ENCODE measurements around the gene LYRM7. TPM values are rescaled to one million over a fixed set of nuclear protein-coding genes. Genes with fewer than 3 reads are reported as not detected.

LYRM7 gene
- total and polyA plus RNA-seq, 4 experiments from 2014 or later: 7.0 to 18.4 (median 14.1) TPM

DNA sequence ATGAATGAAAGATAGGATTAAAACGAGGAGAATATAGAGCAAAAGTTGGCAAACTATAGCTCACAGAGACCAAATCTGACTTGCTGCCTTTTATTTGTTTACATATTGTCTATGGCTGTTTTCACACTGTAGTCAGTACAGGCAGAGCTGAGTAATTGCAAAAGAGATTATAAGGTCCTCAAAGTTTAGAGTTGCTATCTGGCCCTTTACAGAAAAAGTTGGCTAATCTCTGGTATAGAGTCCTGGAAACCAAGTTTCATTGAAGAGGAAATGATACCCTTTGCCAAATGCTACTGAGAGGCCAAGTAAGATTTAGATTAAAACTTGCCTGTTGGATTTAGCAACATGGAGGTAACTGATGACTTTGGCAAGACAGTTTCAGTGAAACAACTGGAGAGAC lies 36.0 kb downstream of the LYRM7 start:
- peaks cover 2 to 7% of the 10 kb centered on the region in 2 donors for H3K36me3 Mint-ChIP-seq

DNA sequence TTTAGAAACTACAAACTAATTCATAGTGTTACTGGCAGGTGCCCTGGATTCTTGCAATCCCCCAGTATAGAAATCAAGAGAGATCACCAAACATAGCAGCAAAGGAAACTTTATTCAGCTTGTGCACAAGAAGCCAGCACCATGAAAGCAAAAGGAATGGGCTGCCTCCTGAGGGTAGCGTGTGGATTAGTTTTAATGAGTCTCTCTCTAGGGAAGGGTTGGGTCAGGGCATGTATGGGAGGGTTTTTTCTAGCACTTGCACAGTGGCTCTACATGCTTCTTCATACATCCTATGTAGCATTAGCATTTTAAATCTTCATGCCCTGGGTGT lies 38.4 kb downstream of the LYRM7 start:
- H3K9me3 Mint-ChIP-seq: no peaks in the 10 kb centered on the region
- H3K27me3 ChIP-seq (ENCODE audit: insufficient read depth, low read length): no peaks in the 10 kb centered on the region
- H3K27ac ChIP-seq (ENCODE audit: low read depth, low read length): peak overlapping the region; percentile 75
- intact Hi-C loops (cut with micrococcal nuclease): loop anchor here (1.0 to 2.0 kb wide), 5 partner anchors 16 to 173 kb away; partner anchors contain the start of gene LYRM7
- no peaks in the 10 kb centered on the region for H3K27me3 Mint-ChIP-seq
- no peaks in the 10 kb centered on the region for H3K9me3 ChIP-seq (ENCODE audit: control insufficient read depth in 1 of 2, low read length in 2 of 2)
- no peaks in the 10 kb centered on the region for H3K36me3 Mint-ChIP-seq
- peak overlapping the region; percentile 91 to 99 (median 98) for H3K27ac Mint-ChIP-seq
- no peaks in the 10 kb centered on the region for H3K36me3 ChIP-seq (ENCODE audit: insufficient read depth, low read length)
- H3K4me1 Mint-ChIP-seq: peaks cover 36 to 54% (median 46%) of the 10 kb centered on the region in 4 donors
- peaks cover 52% of the 10 kb centered on the region for H3K4me1 ChIP-seq (ENCODE audit: insufficient read depth, low read length)
- H3K4me3 Mint-ChIP-seq: peak overlapping the region; percentile 50 to 89 (median 84)
- ChIA-PET POLR2A (ENCODE audit: partially characterized antibody) (interaction anchor here (0.9 to 4.8 kb wide), 16 partner anchors 13 to 173 kb away, joined by 3 to 45 read pairs (median 5); partner anchors contain the start of gene CDC42SE2), CTCF (ENCODE audit: partially characterized antibody) (interaction anchor here (0.8 to 2.0 kb wide), 8 partner anchors 12 to 173 kb away, joined by 3 to 12 read pairs (median 4); no protein-coding TSS in a partner anchor)
- H3K4me3 ChIP-seq (ENCODE audit: low read length in 2 of 2): peak overlapping the region in 1 of 2 donors; percentile 25
- no peak for DNase-seq

More for the DNA sequence above, 36.0 kb downstream of the LYRM7 start:
- Histone ChIP-seq H3K4me1 (ENCODE audit: insufficient read depth, low read length) (peaks cover 40% of the 10 kb centered on the region), H3K4me3 (ENCODE audit: low read length in 2 of 2) (no peak overlapping the region), H3K27ac (ENCODE audit: low read depth, low read length) (no peak overlapping the region), H3K27me3 (ENCODE audit: insufficient read depth, low read length) (no peaks in the 10 kb centered on the region), H3K9me3 (ENCODE audit: control insufficient read depth in 1 of 2, low read length in 2 of 2) (no peaks in the 10 kb centered on the region), H3K36me3 (ENCODE audit: insufficient read depth, low read length) (no peaks in the 10 kb centered on the region)
- Mint-ChIP-seq H3K4me1 (peaks cover 30 to 43% (median 37%) of the 10 kb centered on the region in 4 donors), H3K27ac (peak overlapping the region in 6 of 7 donors; percentile 4 to 70 (median 48)), H3K9me3 (no peaks in the 10 kb centered on the region), H3K27me3 (no peaks in the 10 kb centered on the region), H3K4me3 (peak overlapping the region in 1 of 8 donors; percentile 8)
- ChIA-PET CTCF (ENCODE audit: partially characterized antibody) (interaction anchor here (1.2 to 1.4 kb wide), 2 partner anchors 15 to 209 kb away, joined by 3 to 5 read pairs; no protein-coding TSS in a partner anchor), POLR2A (ENCODE audit: partially characterized antibody) (interaction anchor here (0.9 to 4.8 kb wide), 4 partner anchors 46 to 64 kb away, joined by 3 to 45 read pairs (median 6); partner anchors contain the start of gene CDC42SE2)
- DNase-seq: no peak
- intact Hi-C loops (cut with micrococcal nuclease): no loop called here

DNA sequence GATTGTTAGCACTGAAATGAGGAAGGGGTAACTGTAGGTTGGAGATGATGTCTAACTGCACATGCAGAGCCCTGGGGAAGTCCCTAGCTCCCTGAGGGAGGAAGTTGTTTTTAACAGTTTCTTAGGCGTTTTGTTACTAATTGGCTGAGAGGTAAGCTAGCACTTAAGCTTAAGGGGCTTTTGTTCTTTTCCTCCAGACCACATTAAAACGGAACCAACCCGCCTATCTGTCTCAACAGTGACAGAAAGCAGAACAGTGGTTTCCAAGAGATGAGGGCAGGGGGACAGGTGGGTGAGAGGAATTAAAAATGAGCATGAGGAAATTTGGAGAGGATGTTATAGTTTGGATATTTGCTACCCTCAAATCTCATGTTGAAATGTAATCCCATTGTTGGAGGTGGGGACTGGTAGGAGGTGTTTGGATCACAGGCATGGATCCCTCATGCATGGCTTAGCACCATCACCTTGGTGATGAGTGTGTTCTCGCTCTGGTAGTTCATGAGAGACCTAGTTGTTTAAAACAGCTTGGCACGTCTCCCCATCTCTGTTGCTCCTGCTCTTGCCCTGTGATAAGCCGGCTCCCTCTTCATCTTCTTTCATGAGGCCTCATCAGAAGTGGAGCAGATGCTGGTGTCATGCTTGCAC lies 38.9 kb downstream of the LYRM7 start:
- intact Hi-C loops (cut with micrococcal nuclease): loop anchor here (1.0 to 2.0 kb wide), 5 partner anchors 15 to 173 kb away; partner anchors contain the start of gene LYRM7
- Histone ChIP-seq H3K27me3 (ENCODE audit: insufficient read depth, low read length) (no peaks in the 10 kb centered on the region), H3K4me1 (ENCODE audit: insufficient read depth, low read length) (peaks cover 57% of the 10 kb centered on the region)

DNA sequence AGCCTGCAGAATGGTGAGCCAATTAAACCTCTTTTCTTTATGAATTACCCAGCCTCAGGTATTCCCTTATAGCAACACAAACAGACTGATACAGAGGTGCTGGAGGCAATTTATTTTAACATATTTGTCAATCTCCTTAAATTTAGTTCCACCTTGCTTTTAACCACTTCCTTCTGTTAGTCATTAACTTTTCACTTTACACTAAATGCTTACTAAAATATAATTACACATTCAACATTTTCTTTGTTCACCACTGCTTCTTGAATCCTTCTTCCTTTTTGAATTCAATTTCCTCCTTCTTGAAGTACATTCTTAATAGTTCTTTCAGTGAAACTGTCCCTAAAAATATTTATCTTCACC lies 39.4 kb downstream of the LYRM7 start:
- Mint-ChIP-seq H3K4me3 (peak overlapping the region; percentile 58 to 89 (median 84)), H3K4me1 (peaks cover 42 to 64% (median 52%) of the 10 kb centered on the region in 4 donors), H3K27ac (peak overlapping the region; percentile 91 to 99 (median 98)), H3K36me3 (no peaks in the 10 kb centered on the region), H3K9me3 (no peaks in the 10 kb centered on the region), H3K27me3 (no peaks in the 10 kb centered on the region)
- ChIA-PET CTCF (ENCODE audit: partially characterized antibody) (interaction anchor here (1.0 to 2.0 kb wide), 5 partner anchors 11 to 172 kb away, joined by 3 to 12 read pairs (median 8); no protein-coding TSS in a partner anchor), POLR2A (ENCODE audit: partially characterized antibody) (interaction anchor here (0.6 to 4.8 kb wide), 9 partner anchors 14 to 185 kb away, joined by 3 to 45 read pairs (median 5); partner anchors contain the start of gene CDC42SE2)
- intact Hi-C loops (cut with micrococcal nuclease): no loop called here
- H3K27ac ChIP-seq (ENCODE audit: low read depth, low read length): peak overlapping the region; percentile 75
- no peaks in the 10 kb centered on the region for H3K9me3 ChIP-seq (ENCODE audit: control insufficient read depth in 1 of 2, low read length in 2 of 2)
- H3K4me1 ChIP-seq (ENCODE audit: insufficient read depth, low read length): peaks cover 62% of the 10 kb centered on the region
- DNase-seq: no peak
- no peaks in the 10 kb centered on the region for H3K27me3 ChIP-seq (ENCODE audit: insufficient read depth, low read length)
- no peaks in the 10 kb centered on the region for H3K36me3 ChIP-seq (ENCODE audit: insufficient read depth, low read length)
- peak overlapping the region in 1 of 2 donors; percentile 16 for H3K4me3 ChIP-seq (ENCODE audit: low read length in 2 of 2)

More for the DNA sequence above, 38.9 kb downstream of the LYRM7 start:
- H3K36me3 ChIP-seq (ENCODE audit: insufficient read depth, low read length): no peaks in the 10 kb centered on the region
- Mint-ChIP-seq H3K27me3 (no peaks in the 10 kb centered on the region), H3K4me1 (peaks cover 39 to 59% (median 50%) of the 10 kb centered on the region in 4 donors), H3K36me3 (no peaks in the 10 kb centered on the region), H3K4me3 (peak overlapping the region; percentile 58 to 89 (median 84)), H3K27ac (peak overlapping the region; percentile 91 to 99 (median 98)), H3K9me3 (no peaks in the 10 kb centered on the region)
- no peaks in the 10 kb centered on the region for H3K9me3 ChIP-seq (ENCODE audit: control insufficient read depth in 1 of 2, low read length in 2 of 2)
- peak overlapping the region in 1 of 2 donors; percentile 16 for H3K4me3 ChIP-seq (ENCODE audit: low read length in 2 of 2)
- CTCF ChIA-PET (ENCODE audit: partially characterized antibody): interaction anchor here (0.8 to 2.0 kb wide), 8 partner anchors 12 to 173 kb away, joined by 3 to 12 read pairs (median 4); no protein-coding TSS in a partner anchor
- H3K27ac ChIP-seq (ENCODE audit: low read depth, low read length): peak overlapping the region; percentile 75
- POLR2A ChIA-PET (ENCODE audit: partially characterized antibody): interaction anchor here (0.6 to 4.8 kb wide), 18 partner anchors 12 to 186 kb away, joined by 3 to 45 read pairs (median 5); partner anchors contain the start of gene CDC42SE2
- peak; percentile 78 to 87 (median 81) for DNase-seq

DNA sequence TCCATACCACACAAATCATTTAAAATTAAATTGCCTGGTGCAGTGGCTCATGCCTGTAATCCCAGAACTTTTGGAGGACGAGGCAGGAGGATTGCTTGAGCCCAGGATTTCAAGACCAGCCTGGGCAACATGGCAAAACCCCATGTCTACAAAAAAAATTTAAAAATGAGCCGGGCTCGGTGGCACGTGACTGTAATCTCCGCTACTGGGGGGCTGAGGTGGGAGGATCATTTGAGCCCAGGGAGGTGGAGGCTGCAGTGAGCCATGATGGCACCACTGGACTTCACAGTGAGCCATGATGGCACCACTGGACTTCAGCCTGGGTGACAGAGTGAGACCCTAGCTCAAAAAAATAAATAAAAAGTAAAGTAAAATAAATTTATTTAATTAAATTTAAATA lies 40.9 kb downstream of the LYRM7 start:
- intact Hi-C loops (cut with micrococcal nuclease): no loop called here
- Histone ChIP-seq H3K9me3 (ENCODE audit: control insufficient read depth in 1 of 2, low read length in 2 of 2) (no peaks in the 10 kb centered on the region), H3K36me3 (ENCODE audit: insufficient read depth, low read length) (no peaks in the 10 kb centered on the region), H3K27me3 (ENCODE audit: insufficient read depth, low read length) (no peaks in the 10 kb centered on the region), H3K4me3 (ENCODE audit: low read length in 2 of 2) (no peak overlapping the region), H3K27ac (ENCODE audit: low read depth, low read length) (no peak overlapping the region), H3K4me1 (ENCODE audit: insufficient read depth, low read length) (peaks cover 66% of the 10 kb centered on the region)
- CTCF ChIA-PET (ENCODE audit: partially characterized antibody): interaction anchor here (1.0 kb wide), 1 partner anchor 170 kb away, joined by 4 read pairs; no protein-coding TSS in a partner anchor
- no peak overlapping the region for H3K4me3 Mint-ChIP-seq
- no peak for DNase-seq
- no peaks in the 10 kb centered on the region for H3K36me3 Mint-ChIP-seq
- H3K9me3 Mint-ChIP-seq: no peaks in the 10 kb centered on the region
- H3K4me1 Mint-ChIP-seq: peaks cover 39 to 63% (median 49%) of the 10 kb centered on the region in 4 donors
- H3K27me3 Mint-ChIP-seq: no peaks in the 10 kb centered on the region
- H3K27ac Mint-ChIP-seq: peak overlapping the region in 2 of 7 donors; percentile 29 to 62
- POLR2A ChIA-PET (ENCODE audit: partially characterized antibody): interaction anchor here (1.4 to 1.8 kb wide), 2 partner anchors 53 to 78 kb away, joined by 5 to 6 read pairs; partner anchors contain the start of gene CDC42SE2

DNA sequence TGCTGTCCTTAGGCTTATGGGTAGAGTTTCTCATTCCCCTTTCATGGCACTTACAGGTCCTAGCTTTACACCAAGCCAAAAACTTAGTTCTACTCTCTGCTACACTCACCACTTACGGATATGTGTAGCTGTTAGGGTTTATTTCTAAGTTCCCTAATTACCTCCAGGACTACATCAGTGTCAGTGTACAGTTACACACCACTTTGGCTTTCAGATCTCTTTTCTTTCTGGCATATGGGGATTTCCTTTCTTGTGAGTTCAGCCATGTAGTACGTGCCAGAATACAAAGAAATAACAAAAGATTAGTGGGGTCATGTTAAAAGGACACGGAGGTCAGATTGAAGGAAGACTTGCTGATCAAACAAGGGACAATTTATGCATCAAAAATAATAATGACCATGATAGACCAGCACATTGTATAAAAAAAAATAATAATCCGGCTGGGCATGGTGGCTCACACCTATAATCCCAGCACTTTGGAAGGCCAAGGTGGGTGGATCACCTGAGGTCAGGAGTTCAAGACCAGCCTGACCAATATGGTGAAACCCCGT lies 41.8 kb downstream of the LYRM7 start:
- POLR2A ChIA-PET (ENCODE audit: partially characterized antibody): interaction anchor here (1.2 to 1.8 kb wide), 3 partner anchors 10 to 77 kb away, joined by 4 to 6 read pairs (median 5); partner anchors contain the start of gene CDC42SE2
- no peak for DNase-seq
- H3K36me3 ChIP-seq (ENCODE audit: insufficient read depth, low read length): no peaks in the 10 kb centered on the region
- H3K27me3 ChIP-seq (ENCODE audit: insufficient read depth, low read length): no peaks in the 10 kb centered on the region
- no peak overlapping the region for H3K27ac ChIP-seq (ENCODE audit: low read depth, low read length)
- no peak overlapping the region for H3K4me3 ChIP-seq (ENCODE audit: low read length in 2 of 2)
- H3K9me3 Mint-ChIP-seq: no peaks in the 10 kb centered on the region
- peaks cover 0 to 3% of the 10 kb centered on the region in 2 donors for H3K36me3 Mint-ChIP-seq
- peaks cover 57% of the 10 kb centered on the region for H3K4me1 ChIP-seq (ENCODE audit: insufficient read depth, low read length)
- CTCF ChIA-PET (ENCODE audit: partially characterized antibody): interaction anchor here (1.0 kb wide), 1 partner anchor 170 kb away, joined by 4 read pairs; no protein-coding TSS in a partner anchor
- H3K27me3 Mint-ChIP-seq: no peaks in the 10 kb centered on the region
- intact Hi-C loops (cut with micrococcal nuclease): no loop called here
- H3K4me3 Mint-ChIP-seq: peak overlapping the region in 3 of 8 donors; percentile 26 to 36 (median 29)
- H3K27ac Mint-ChIP-seq: peak overlapping the region in 5 of 7 donors; percentile 5 to 86 (median 68)
- H3K4me1 Mint-ChIP-seq: peaks cover 33 to 54% (median 44%) of the 10 kb centered on the region in 4 donors
- H3K9me3 ChIP-seq (ENCODE audit: control insufficient read depth in 1 of 2, low read length in 2 of 2): no peaks in the 10 kb centered on the region
